ENCODE results near the gene STK4. TPM values are rescaled to one million over a fixed set of nuclear protein-coding genes. Genes with fewer than 3 reads are reported as not detected.

The STK4 gene
- total RNA-seq, 2 experiments from 2014 or later = 205 to 229 TPM

DNA sequence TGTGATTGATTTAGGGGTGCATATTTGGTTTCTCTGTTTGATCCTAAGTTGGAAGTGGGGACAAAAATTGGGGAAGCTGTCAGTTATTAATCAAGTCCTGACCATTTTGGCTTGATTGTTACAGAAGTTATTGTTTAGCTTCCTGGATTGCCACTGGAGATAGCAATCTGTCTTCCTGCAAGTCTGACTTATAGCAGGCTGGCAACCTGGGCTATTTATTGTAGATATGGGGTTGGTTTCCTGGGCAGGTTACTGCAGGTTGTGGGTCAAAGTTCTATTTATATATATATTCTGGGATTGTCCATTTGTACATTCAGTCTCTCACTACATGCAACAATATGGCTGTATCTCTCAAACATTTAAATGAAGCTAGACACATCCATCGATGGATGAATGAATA is 116.8 kb downstream of the STK4 start:
- POLR2A ChIA-PET = no interaction called here
- DNase-seq (no peak), ATAC-seq (ENCODE audit: low read depth) (no peak)
- peaks cover 2% of the 10 kb centered on the region for H3K9me3 Mint-ChIP-seq
- no peak overlapping the region for H3K27ac Mint-ChIP-seq
- H3K4me3 Mint-ChIP-seq = no peak overlapping the region
- peaks cover 65% of the 10 kb centered on the region for H3K36me3 Mint-ChIP-seq
- peaks cover 9% of the 10 kb centered on the region for H3K4me1 Mint-ChIP-seq
- no peaks in the 10 kb centered on the region for H3K27me3 Mint-ChIP-seq

DNA sequence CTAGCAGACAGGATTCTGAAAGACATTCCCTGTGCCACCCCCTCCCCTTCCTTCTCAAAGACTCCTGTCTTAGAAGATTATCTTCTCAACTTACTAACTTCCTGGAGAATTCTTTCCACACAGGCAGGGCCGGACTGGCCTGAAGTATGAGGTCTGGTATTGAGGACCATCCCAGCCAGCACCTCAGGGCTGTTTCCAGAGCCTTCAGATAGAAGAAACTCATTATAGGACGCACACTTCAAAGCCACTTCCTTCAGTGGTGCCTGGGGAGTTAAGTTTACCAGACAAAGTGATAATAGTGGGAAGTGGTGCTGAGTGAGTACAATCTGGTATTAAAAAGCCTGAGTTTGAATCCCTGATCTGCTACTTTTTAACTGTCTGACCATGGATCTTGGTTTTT is 119.0 kb downstream of the STK4 start:
- Mint-ChIP-seq H3K27me3 (no peaks in the 10 kb centered on the region), H3K9me3 (peaks cover 2% of the 10 kb centered on the region), H3K27ac (peak overlapping the region; percentile 39), H3K4me1 (peaks cover 9% of the 10 kb centered on the region), H3K36me3 (peaks cover 51% of the 10 kb centered on the region), H3K4me3 (no peak overlapping the region)
- POLR2A ChIA-PET = no interaction called here
- DNase-seq = no peak
- no peak for ATAC-seq (ENCODE audit: low read depth)

DNA sequence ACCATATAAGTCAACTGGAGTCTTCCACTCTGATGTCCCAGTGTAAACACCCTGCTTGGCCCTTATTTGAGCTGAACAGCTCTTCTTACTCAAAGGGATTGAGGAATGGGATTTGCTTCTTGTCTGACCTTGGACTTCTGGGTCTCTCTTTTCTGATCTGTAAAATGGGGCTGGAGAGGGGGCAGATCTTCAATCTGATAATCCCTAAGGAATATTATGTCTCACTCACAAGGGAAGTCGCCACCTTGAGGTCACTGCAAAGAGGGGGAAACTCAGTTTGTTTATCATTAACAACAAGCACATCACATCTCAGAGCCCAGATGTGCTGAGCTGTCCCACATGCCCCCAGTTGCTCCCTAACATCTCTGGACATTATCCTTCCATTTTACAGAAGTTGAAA is 119.6 kb downstream of the STK4 start:
- Mint-ChIP-seq H3K4me1 (peaks cover 9% of the 10 kb centered on the region), H3K27ac (peak overlapping the region; percentile 39), H3K27me3 (no peaks in the 10 kb centered on the region), H3K9me3 (peaks cover 2% of the 10 kb centered on the region), H3K36me3 (peaks cover 46% of the 10 kb centered on the region), H3K4me3 (no peak overlapping the region)
- ATAC-seq (ENCODE audit: low read depth) (no peak), DNase-seq (no peak)
- POLR2A ChIA-PET = interaction anchor here (1.3 kb wide), 1 partner anchor 10 kb away, joined by 3 read pairs; no protein-coding TSS in a partner anchor

DNA sequence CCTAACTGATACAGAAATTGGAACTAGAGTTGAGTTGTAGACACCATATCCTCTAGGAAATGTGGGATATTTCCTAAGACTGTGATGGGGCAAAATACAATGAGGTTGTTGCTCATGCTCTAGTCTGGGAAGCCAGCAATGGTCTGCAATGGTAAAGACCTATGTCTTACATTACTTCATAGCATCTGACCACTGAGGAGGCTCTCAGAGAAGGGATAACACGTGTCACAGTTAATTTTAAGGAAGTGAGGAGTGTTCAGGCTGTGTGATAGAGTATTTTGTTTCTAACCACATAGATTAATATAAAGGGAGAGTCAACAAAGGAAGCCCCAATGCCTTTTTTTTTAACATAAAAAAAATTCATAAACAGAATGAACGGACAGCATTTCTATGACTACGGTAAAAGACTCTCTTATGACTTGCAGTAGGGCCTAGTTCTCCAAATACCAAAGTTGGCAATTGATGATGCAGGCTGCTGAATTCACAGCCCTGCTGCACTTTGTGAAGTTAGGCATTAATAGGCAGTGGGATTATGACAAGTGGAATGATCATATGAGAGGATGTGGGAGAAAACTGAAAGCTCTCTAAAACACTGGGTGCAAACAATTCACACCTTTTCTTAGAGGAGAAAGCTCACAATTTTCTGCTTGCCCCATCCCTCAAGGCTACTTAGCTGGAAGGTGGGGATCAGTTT is 120.9 kb downstream of the STK4 start:
- peaks cover 35% of the 10 kb centered on the region for H3K36me3 Mint-ChIP-seq
- peaks cover 7% of the 10 kb centered on the region for H3K4me1 Mint-ChIP-seq
- no peak overlapping the region for H3K27ac Mint-ChIP-seq
- H3K27me3 Mint-ChIP-seq = no peaks in the 10 kb centered on the region
- H3K9me3 Mint-ChIP-seq = no peaks in the 10 kb centered on the region
- POLR2A ChIA-PET = interaction anchor here (1.3 kb wide), 1 partner anchor 9 kb away, joined by 3 read pairs; no protein-coding TSS in a partner anchor
- no peak for ATAC-seq (ENCODE audit: low read depth)
- H3K4me3 Mint-ChIP-seq = no peak overlapping the region
- no peak for DNase-seq

GRCh38 chr20:45087814-45088213 is 121.5 kb downstream of the STK4 start:
- H3K36me3 Mint-ChIP-seq = peaks cover 29% of the 10 kb centered on the region
- POLR2A ChIA-PET = no interaction called here
- H3K4me3 Mint-ChIP-seq = no peak overlapping the region
- H3K27ac Mint-ChIP-seq = no peak overlapping the region
- H3K27me3 Mint-ChIP-seq = no peaks in the 10 kb centered on the region
- ATAC-seq (ENCODE audit: low read depth) (no peak), DNase-seq (no peak)
- H3K4me1 Mint-ChIP-seq = peaks cover 7% of the 10 kb centered on the region
- no peaks in the 10 kb centered on the region for H3K9me3 Mint-ChIP-seq

DNA sequence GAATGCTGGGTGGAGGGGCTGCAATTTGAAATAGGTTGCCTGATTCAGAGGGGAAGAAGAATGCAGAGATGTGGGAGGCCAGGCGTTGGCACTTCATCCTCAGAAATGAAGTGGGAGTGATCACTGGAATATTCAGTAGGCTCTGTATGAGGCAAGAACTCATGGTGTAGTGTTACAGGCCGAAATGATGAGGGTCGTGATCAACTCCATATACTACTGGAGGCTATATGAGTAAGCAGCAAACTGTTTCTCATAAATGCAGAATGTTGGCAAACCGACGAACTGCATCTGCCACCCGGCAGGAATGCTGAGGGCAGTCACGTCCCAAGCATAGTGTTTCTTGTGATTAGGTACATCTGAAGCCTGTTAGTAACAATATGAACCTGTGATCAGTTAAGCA is 121.9 kb downstream of the STK4 start:
- DNase-seq = no peak
- POLR2A ChIA-PET = no interaction called here
- Mint-ChIP-seq H3K4me3 (no peak overlapping the region), H3K27me3 (no peaks in the 10 kb centered on the region), H3K36me3 (peaks cover 25% of the 10 kb centered on the region), H3K27ac (no peak overlapping the region), H3K4me1 (peaks cover 7% of the 10 kb centered on the region), H3K9me3 (no peaks in the 10 kb centered on the region)
- ATAC-seq (ENCODE audit: low read depth) = no peak

GRCh38 chr20:45090481-45090880 is 124.2 kb downstream of the STK4 start:
- peaks cover 12% of the 10 kb centered on the region for H3K36me3 Mint-ChIP-seq
- POLR2A ChIA-PET = no interaction called here
- H3K9me3 Mint-ChIP-seq = no peaks in the 10 kb centered on the region
- H3K4me3 Mint-ChIP-seq = no peak overlapping the region
- no peak for ATAC-seq (ENCODE audit: low read depth)
- H3K27ac Mint-ChIP-seq = no peak overlapping the region
- H3K4me1 Mint-ChIP-seq = peaks cover 5% of the 10 kb centered on the region
- no peaks in the 10 kb centered on the region for H3K27me3 Mint-ChIP-seq
- no peak for DNase-seq

GRCh38 chr20:45091366-45091765 is 125.1 kb downstream of the STK4 start:
- Mint-ChIP-seq H3K9me3 (no peaks in the 10 kb centered on the region), H3K27ac (no peak overlapping the region), H3K4me3 (no peak overlapping the region), H3K36me3 (peaks cover 4% of the 10 kb centered on the region), H3K4me1 (peaks cover 4% of the 10 kb centered on the region), H3K27me3 (no peaks in the 10 kb centered on the region)
- ATAC-seq (ENCODE audit: low read depth) (no peak), DNase-seq (no peak)
- POLR2A ChIA-PET = no interaction called here

GRCh38 chr20:45092898-45093297 is 126.6 kb downstream of the STK4 start:
- DNase-seq (no peak), ATAC-seq (ENCODE audit: low read depth) (no peak)
- H3K9me3 Mint-ChIP-seq = no peaks in the 10 kb centered on the region
- H3K27ac Mint-ChIP-seq = no peak overlapping the region
- H3K36me3 Mint-ChIP-seq = no peaks in the 10 kb centered on the region
- H3K4me1 Mint-ChIP-seq = peaks cover 5% of the 10 kb centered on the region
- H3K27me3 Mint-ChIP-seq = peaks cover 9% of the 10 kb centered on the region
- POLR2A ChIA-PET = no interaction called here
- H3K4me3 Mint-ChIP-seq = no peak overlapping the region

DNA sequence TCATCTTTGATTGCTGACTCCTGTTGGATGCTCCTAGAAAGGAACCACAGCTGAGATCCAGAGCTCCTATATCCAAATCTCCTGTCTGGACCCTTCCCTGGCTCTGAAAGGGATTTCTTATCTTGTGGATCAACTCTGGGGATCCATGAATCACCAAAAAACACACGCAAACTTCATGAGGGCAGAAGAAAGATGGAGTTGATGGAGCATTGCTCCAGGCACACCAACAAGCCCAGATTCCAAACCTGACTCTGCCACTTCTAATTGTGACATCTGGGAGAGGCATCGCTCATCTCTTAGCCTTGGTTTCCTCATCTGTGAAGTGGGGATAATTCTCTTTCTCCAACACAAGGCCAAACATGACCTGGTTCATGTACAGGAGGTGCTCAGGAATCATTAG is 127.9 kb downstream of the STK4 start:
- POLR2A ChIA-PET = no interaction called here
- peaks cover 16% of the 10 kb centered on the region for H3K27me3 Mint-ChIP-seq
- DNase-seq (no peak), ATAC-seq (ENCODE audit: low read depth) (no peak)
- no peak overlapping the region for H3K4me3 Mint-ChIP-seq
- no peak overlapping the region for H3K27ac Mint-ChIP-seq
- no peaks in the 10 kb centered on the region for H3K9me3 Mint-ChIP-seq
- peaks cover 9% of the 10 kb centered on the region for H3K4me1 Mint-ChIP-seq
- no peaks in the 10 kb centered on the region for H3K36me3 Mint-ChIP-seq

- ATAC-seq (ENCODE audit: low read depth) (no peak), DNase-seq (no peak)
- H3K4me3 Mint-ChIP-seq = no peak overlapping the region
- no peaks in the 10 kb centered on the region for H3K36me3 Mint-ChIP-seq
- no peak overlapping the region for H3K27ac Mint-ChIP-seq
- POLR2A ChIA-PET = interaction anchor here (1.0 to 2.0 kb wide), 2 partner anchors 51 to 136 kb away, joined by 4 to 6 read pairs; no protein-coding TSS in a partner anchor
- H3K4me1 Mint-ChIP-seq = peaks cover 9% of the 10 kb centered on the region
- no peaks in the 10 kb centered on the region for H3K9me3 Mint-ChIP-seq
- peaks cover 24% of the 10 kb centered on the region for H3K27me3 Mint-ChIP-seq
Measured at GRCh38 chr20:45094864-45095574, 128.7 kb downstream of the STK4 start.

GRCh38 chr20:45095805-45096238 is 129.5 kb downstream of the STK4 start:
- Mint-ChIP-seq H3K4me3 (no peak overlapping the region), H3K4me1 (peaks cover 9% of the 10 kb centered on the region), H3K27me3 (peaks cover 30% of the 10 kb centered on the region), H3K27ac (no peak overlapping the region), H3K36me3 (no peaks in the 10 kb centered on the region), H3K9me3 (no peaks in the 10 kb centered on the region)
- POLR2A ChIA-PET = interaction anchor here (1.0 to 2.0 kb wide), 3 partner anchors 9 to 137 kb away, joined by 3 to 6 read pairs (median 4); no protein-coding TSS in a partner anchor
- DNase-seq (no peak), ATAC-seq (ENCODE audit: low read depth) (peak; percentile 50)

DNA sequence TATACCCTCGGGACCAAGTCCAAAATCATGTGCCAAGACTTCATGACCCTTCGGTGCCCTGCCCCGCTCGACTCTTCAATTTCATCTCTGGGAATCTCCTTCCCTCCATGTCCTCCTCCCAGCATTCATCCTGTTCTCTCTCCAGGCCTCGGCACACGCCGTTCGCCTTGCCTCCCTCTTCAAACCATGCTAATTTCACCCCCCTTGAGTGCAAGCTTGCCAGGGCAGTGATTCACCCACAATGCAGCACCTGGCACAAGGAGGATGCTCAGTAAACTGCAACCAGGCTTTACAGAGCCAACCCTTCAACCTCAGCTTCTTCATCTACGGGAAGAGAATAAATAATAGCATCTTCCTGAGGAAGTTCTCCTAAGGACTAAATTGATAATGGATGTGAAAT is 130.5 kb downstream of the STK4 start:
- no peak for ATAC-seq (ENCODE audit: low read depth)
- POLR2A ChIA-PET = interaction anchor here (1.2 to 2.0 kb wide), 2 partner anchors 10 to 138 kb away, joined by 3 to 4 read pairs; no protein-coding TSS in a partner anchor
- no peaks in the 10 kb centered on the region for H3K36me3 Mint-ChIP-seq
- H3K27ac Mint-ChIP-seq = no peak overlapping the region
- peaks cover 38% of the 10 kb centered on the region for H3K27me3 Mint-ChIP-seq
- no peaks in the 10 kb centered on the region for H3K9me3 Mint-ChIP-seq
- no peak for DNase-seq
- H3K4me3 Mint-ChIP-seq = no peak overlapping the region
- H3K4me1 Mint-ChIP-seq = peaks cover 11% of the 10 kb centered on the region
